ENCODE measurements around the gene CLDN34.

Gene CLDN34

DNA sequence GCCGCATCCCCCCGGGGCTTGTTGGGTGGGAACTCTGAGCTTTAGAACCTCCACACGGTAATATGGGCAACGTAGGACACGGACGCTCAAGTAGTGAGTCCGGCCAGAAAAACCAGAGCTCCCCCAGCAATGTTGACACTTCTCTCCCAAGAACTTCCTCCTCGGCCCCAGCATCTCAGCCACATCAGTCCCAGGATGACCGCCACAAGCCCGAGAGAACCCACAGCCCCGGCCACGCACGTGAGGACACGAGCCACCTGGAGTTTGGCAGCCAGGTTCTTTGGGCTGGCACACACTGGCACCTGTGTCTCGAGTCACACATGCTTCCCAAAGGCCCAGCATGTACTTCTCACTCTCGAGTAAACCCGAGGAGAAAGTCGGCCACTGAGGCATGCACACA is 16.3 kb downstream of the CLDN34 start:
- H3K23ac ChIP-seq (ENCODE audit: low read depth, low read length, poor library complexity) = no peak overlapping the region
- no peak overlapping the region for H3K18ac ChIP-seq (ENCODE audit: low read length)
- no peaks in the 10 kb centered on the region for H3K79me1 ChIP-seq (ENCODE audit: low read depth, low read length)
- H3K4me2 ChIP-seq (ENCODE audit: insufficient read depth, low read length, poor library complexity, severe bottlenecking) = no peak overlapping the region
- H2BK5ac ChIP-seq (ENCODE audit: low read length) = no peak overlapping the region
- H2AFZ ChIP-seq (ENCODE audit: low read length) = no peak overlapping the region
- no peak overlapping the region for H3K4ac ChIP-seq (ENCODE audit: low read length)
- no peak overlapping the region for H3K4me3 ChIP-seq (ENCODE audit: low read length in 2 of 2)
- H4K91ac ChIP-seq (ENCODE audit: low read depth, low read length, poor library complexity) = no peak overlapping the region
- H3K36me3 ChIP-seq (replicated peaks in 1 of 2; ENCODE audit: control insufficient read depth in 2 of 2, insufficient read depth in 2 of 2, low read length in 2 of 2) = no peaks in the 10 kb centered on the region
- no CpG with 5 or more reads among the region's 18 CpGs for WGBS, 2 donors (ENCODE audit: extremely low coverage in 2 of 2, insufficient read length in 2 of 2, insufficient replicate concordance in 1 of 2)
- no peak overlapping the region for H3K9ac ChIP-seq (ENCODE audit: low read depth, low read length, poor library complexity)
- H2AK5ac ChIP-seq (ENCODE audit: low read depth, low read length) = no peak overlapping the region
- H3K4me1 ChIP-seq (ENCODE audit: control insufficient read depth in 2 of 2, insufficient read depth in 1 of 2, low read depth in 1 of 2, low read length in 2 of 2) = no peaks in the 10 kb centered on the region
- no peaks in the 10 kb centered on the region for H3K9me3 ChIP-seq (replicated peaks in 1 of 2; ENCODE audit: control insufficient read depth in 2 of 2, insufficient read depth in 1 of 2, low read depth in 1 of 2, low read length in 2 of 2)
- no peak overlapping the region for H2BK15ac ChIP-seq (ENCODE audit: low read length)
- no peaks in the 10 kb centered on the region for H3K27me3 ChIP-seq (ENCODE audit: control insufficient read depth in 3 of 3, insufficient read depth in 3 of 3, low read depth in 1 of 3, low read length in 3 of 3)
- H3K14ac ChIP-seq (ENCODE audit: low read length) = no peak overlapping the region
- no peak overlapping the region for H4K8ac ChIP-seq (ENCODE audit: low read depth, low read length)
- no peak overlapping the region for H3K27ac ChIP-seq (replicated peaks; ENCODE audit: low read length)
- no peak for DNase-seq (ENCODE audit: low spot score)
- H2BK120ac ChIP-seq (ENCODE audit: low read depth, low read length) = no peak overlapping the region
- no peak overlapping the region for H2BK12ac ChIP-seq (ENCODE audit: low read length)

DNA sequence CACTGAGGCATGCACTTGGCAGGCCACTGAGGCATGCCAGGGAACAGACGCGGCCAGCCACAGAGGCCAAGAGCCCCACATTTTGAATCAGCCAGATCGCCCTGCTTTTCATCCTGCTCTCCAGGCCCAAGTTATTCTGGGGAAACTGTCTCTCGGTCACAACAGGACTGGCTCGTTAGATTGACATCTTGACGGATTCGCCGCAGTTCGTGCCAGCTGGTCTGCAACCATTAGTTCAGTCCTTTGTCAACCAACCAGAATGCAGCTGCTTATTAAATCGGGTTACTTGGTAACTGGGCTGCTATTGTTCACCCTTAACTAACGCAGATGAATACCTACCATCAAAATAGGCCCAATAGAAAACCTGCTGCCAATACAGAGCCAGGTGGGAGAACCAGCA is 16.7 kb downstream of the CLDN34 start:
- H3K4me1 ChIP-seq (ENCODE audit: control insufficient read depth in 2 of 2, insufficient read depth in 1 of 2, low read depth in 1 of 2, low read length in 2 of 2) = no peaks in the 10 kb centered on the region
- no peak overlapping the region for H3K14ac ChIP-seq (ENCODE audit: low read length)
- no peak for DNase-seq (ENCODE audit: low spot score)
- no peak overlapping the region for H3K23ac ChIP-seq (ENCODE audit: low read depth, low read length, poor library complexity)
- no peaks in the 10 kb centered on the region for H3K9me3 ChIP-seq (replicated peaks in 1 of 2; ENCODE audit: control insufficient read depth in 2 of 2, insufficient read depth in 1 of 2, low read depth in 1 of 2, low read length in 2 of 2)
- no peak overlapping the region for H2AFZ ChIP-seq (ENCODE audit: low read length)
- no peak overlapping the region for H3K9ac ChIP-seq (ENCODE audit: low read depth, low read length, poor library complexity)
- H3K4ac ChIP-seq (ENCODE audit: low read length) = no peak overlapping the region
- H3K27ac ChIP-seq (replicated peaks; ENCODE audit: low read length) = no peak overlapping the region
- H2BK12ac ChIP-seq (ENCODE audit: low read length) = no peak overlapping the region
- no peak overlapping the region for H2BK120ac ChIP-seq (ENCODE audit: low read depth, low read length)
- no CpG with 5 or more reads among the region's 11 CpGs for WGBS, 2 donors (ENCODE audit: extremely low coverage in 2 of 2, insufficient read length in 2 of 2, insufficient replicate concordance in 1 of 2)
- no peaks in the 10 kb centered on the region for H3K79me1 ChIP-seq (ENCODE audit: low read depth, low read length)
- no peak overlapping the region for H3K4me2 ChIP-seq (ENCODE audit: insufficient read depth, low read length, poor library complexity, severe bottlenecking)
- no peak overlapping the region for H4K8ac ChIP-seq (ENCODE audit: low read depth, low read length)
- no peaks in the 10 kb centered on the region for H3K36me3 ChIP-seq (replicated peaks in 1 of 2; ENCODE audit: control insufficient read depth in 2 of 2, insufficient read depth in 2 of 2, low read length in 2 of 2)
- H3K18ac ChIP-seq (ENCODE audit: low read length) = no peak overlapping the region
- H2BK15ac ChIP-seq (ENCODE audit: low read length) = no peak overlapping the region
- H2BK5ac ChIP-seq (ENCODE audit: low read length) = no peak overlapping the region
- no peaks in the 10 kb centered on the region for H3K27me3 ChIP-seq (ENCODE audit: control insufficient read depth in 3 of 3, insufficient read depth in 3 of 3, low read depth in 1 of 3, low read length in 3 of 3)
- H3K4me3 ChIP-seq (ENCODE audit: low read length in 2 of 2) = no peak overlapping the region
- H2AK5ac ChIP-seq (ENCODE audit: low read depth, low read length) = no peak overlapping the region
- H4K91ac ChIP-seq (ENCODE audit: low read depth, low read length, poor library complexity) = no peak overlapping the region

GRCh38 chrX:9988762-9989161 is 21.6 kb downstream of the CLDN34 start:
- Histone ChIP-seq H2BK15ac (ENCODE audit: low read length) (no peak overlapping the region), H3K9ac (ENCODE audit: low read depth, low read length, poor library complexity) (no peak overlapping the region), H3K18ac (ENCODE audit: low read length) (no peak overlapping the region), H2BK12ac (ENCODE audit: low read length) (no peak overlapping the region), H2AK5ac (ENCODE audit: low read depth, low read length) (no peak overlapping the region), H4K8ac (ENCODE audit: low read depth, low read length) (no peak overlapping the region), H3K4me3 (ENCODE audit: low read length in 2 of 2) (no peak overlapping the region), H3K36me3 (replicated peaks in 1 of 2; ENCODE audit: control insufficient read depth in 2 of 2, insufficient read depth in 2 of 2, low read length in 2 of 2) (no peaks in the 10 kb centered on the region), H3K9me3 (replicated peaks in 1 of 2; ENCODE audit: control insufficient read depth in 2 of 2, insufficient read depth in 1 of 2, low read depth in 1 of 2, low read length in 2 of 2) (no peaks in the 10 kb centered on the region), H2BK5ac (ENCODE audit: low read length) (no peak overlapping the region), H3K14ac (ENCODE audit: low read length) (no peak overlapping the region), H4K91ac (ENCODE audit: low read depth, low read length, poor library complexity) (no peak overlapping the region), H3K4ac (ENCODE audit: low read length) (no peak overlapping the region), H3K27ac (replicated peaks; ENCODE audit: low read length) (no peak overlapping the region), H2AFZ (ENCODE audit: low read length) (no peak overlapping the region), H3K79me1 (ENCODE audit: low read depth, low read length) (no peaks in the 10 kb centered on the region), H3K23ac (ENCODE audit: low read depth, low read length, poor library complexity) (no peak overlapping the region), H3K4me1 (ENCODE audit: control insufficient read depth in 2 of 2, insufficient read depth in 1 of 2, low read depth in 1 of 2, low read length in 2 of 2) (no peaks in the 10 kb centered on the region), H3K4me2 (ENCODE audit: insufficient read depth, low read length, poor library complexity, severe bottlenecking) (no peak overlapping the region), H3K27me3 (ENCODE audit: control insufficient read depth in 3 of 3, insufficient read depth in 3 of 3, low read depth in 1 of 3, low read length in 3 of 3) (no peaks in the 10 kb centered on the region), H2BK120ac (ENCODE audit: low read depth, low read length) (no peak overlapping the region)
- no CpG with 5 or more reads among the region's 1 CpG for WGBS, 2 donors (ENCODE audit: extremely low coverage in 2 of 2, insufficient read length in 2 of 2, insufficient replicate concordance in 1 of 2)
- DNase-seq (ENCODE audit: low spot score) = no peak

DNA sequence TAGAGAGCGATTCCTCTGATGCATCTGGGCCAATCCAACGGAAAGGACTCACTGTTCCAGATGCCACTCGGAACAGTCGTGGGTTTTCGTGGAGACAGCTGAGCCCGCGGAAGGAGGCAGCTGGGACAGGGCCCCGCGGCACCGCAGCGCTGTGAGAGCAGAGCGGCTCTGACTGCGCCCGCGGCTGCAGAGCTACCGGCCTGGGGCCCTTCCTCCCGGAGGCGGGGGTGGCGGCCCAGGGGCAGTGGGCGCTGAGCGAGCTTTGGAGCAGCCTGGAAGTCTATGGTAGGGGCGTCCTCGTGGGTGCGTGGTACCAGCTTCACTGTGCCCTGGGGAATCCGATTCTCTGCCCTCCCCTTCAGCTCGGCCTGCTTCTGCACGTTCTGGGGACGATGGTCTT is 24.9 kb downstream of the CLDN34 start:
- no CpG with 5 or more reads among the region's 28 CpGs for WGBS, 2 donors (ENCODE audit: extremely low coverage in 2 of 2, insufficient read length in 2 of 2, insufficient replicate concordance in 1 of 2)
- no peaks in the 10 kb centered on the region for H3K4me1 ChIP-seq (ENCODE audit: control insufficient read depth in 2 of 2, insufficient read depth in 1 of 2, low read depth in 1 of 2, low read length in 2 of 2)
- no peak overlapping the region for H2BK5ac ChIP-seq (ENCODE audit: low read length)
- H4K8ac ChIP-seq (ENCODE audit: low read depth, low read length) = no peak overlapping the region
- H2BK120ac ChIP-seq (ENCODE audit: low read depth, low read length) = no peak overlapping the region
- H4K91ac ChIP-seq (ENCODE audit: low read depth, low read length, poor library complexity) = no peak overlapping the region
- H3K27me3 ChIP-seq (ENCODE audit: control insufficient read depth in 3 of 3, insufficient read depth in 3 of 3, low read depth in 1 of 3, low read length in 3 of 3) = no peaks in the 10 kb centered on the region
- H3K9me3 ChIP-seq (replicated peaks in 1 of 2; ENCODE audit: control insufficient read depth in 2 of 2, insufficient read depth in 1 of 2, low read depth in 1 of 2, low read length in 2 of 2) = peaks cover 0 to 4% of the 10 kb centered on the region in 2 donors
- no peak overlapping the region for H3K4ac ChIP-seq (ENCODE audit: low read length)
- H2BK12ac ChIP-seq (ENCODE audit: low read length) = no peak overlapping the region
- H3K23ac ChIP-seq (ENCODE audit: low read depth, low read length, poor library complexity) = no peak overlapping the region
- H3K79me1 ChIP-seq (ENCODE audit: low read depth, low read length) = no peaks in the 10 kb centered on the region
- DNase-seq (ENCODE audit: low spot score) = no peak
- no peak overlapping the region for H3K27ac ChIP-seq (replicated peaks; ENCODE audit: low read length)
- H3K4me2 ChIP-seq (ENCODE audit: insufficient read depth, low read length, poor library complexity, severe bottlenecking) = no peak overlapping the region
- H3K14ac ChIP-seq (ENCODE audit: low read length) = no peak overlapping the region
- H3K9ac ChIP-seq (ENCODE audit: low read depth, low read length, poor library complexity) = no peak overlapping the region
- H2AK5ac ChIP-seq (ENCODE audit: low read depth, low read length) = no peak overlapping the region
- no peak overlapping the region for H2AFZ ChIP-seq (ENCODE audit: low read length)
- no peak overlapping the region for H2BK15ac ChIP-seq (ENCODE audit: low read length)
- H3K4me3 ChIP-seq (ENCODE audit: low read length in 2 of 2) = no peak overlapping the region
- no peak overlapping the region for H3K18ac ChIP-seq (ENCODE audit: low read length)
- no peaks in the 10 kb centered on the region for H3K36me3 ChIP-seq (replicated peaks in 1 of 2; ENCODE audit: control insufficient read depth in 2 of 2, insufficient read depth in 2 of 2, low read length in 2 of 2)

All from neuronal stem cell (in vitro differentiated cells).